Measurements from ENCODE around the gene ADAMTS15. TPM values are rescaled to one million over a fixed set of nuclear protein-coding genes. Genes with fewer than 3 reads are reported as not detected.

Gene ADAMTS15
- total and polyA plus RNA-seq, 2 of the 4 experiments (the other 2 are of a cell fraction) = 3.0 to 5.0 TPM

DNA sequence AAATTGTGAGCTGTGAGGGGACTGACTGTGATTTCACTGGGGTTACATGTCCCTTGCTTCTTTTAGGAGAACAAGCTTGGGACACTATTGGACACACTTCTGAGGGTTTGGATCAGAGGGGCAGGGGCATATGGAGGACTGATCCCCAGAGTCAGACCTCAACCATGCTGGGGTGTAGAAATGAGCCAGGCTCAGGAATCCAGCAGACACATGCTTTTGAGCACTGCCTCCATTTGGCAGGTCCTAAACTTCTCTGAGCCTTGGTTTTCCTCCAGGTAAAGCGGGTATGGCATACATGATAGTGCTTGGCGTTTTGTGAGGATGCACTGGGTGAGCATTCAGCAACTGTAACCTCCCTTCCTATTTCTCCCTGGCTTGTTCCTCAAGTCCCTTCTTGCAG, 74.7 kb downstream of the ADAMTS15 start:
- Histone ChIP-seq H2AFZ (replicated peaks; ENCODE audit: low read length, poor library complexity) (peak overlapping the region; percentile 72), H3K9me1 (ENCODE audit: insufficient read depth, low read length) (peaks cover 16% of the 10 kb centered on the region), H3K18ac (ENCODE audit: low read depth, low read length) (peak overlapping the region; percentile 46), H3K27ac (ENCODE audit: insufficient read depth, low read length) (peak overlapping the region; percentile 95), H4K5ac (ENCODE audit: low read depth, low read length) (peak overlapping the region; percentile 76), H4K91ac (ENCODE audit: insufficient read depth, low read depth, low read length) (peak overlapping the region; percentile 87), H3K36me3 (ENCODE audit: control insufficient read depth, insufficient read depth, low read length) (no peaks in the 10 kb centered on the region), H3K27me3 (ENCODE audit: control insufficient read depth, insufficient read depth, low read length) (no peaks in the 10 kb centered on the region), H3K4me3 (ENCODE audit: insufficient read depth, low read depth, low read length) (no peak overlapping the region), H2BK120ac (ENCODE audit: low read depth, low read length) (peak overlapping the region; percentile 95), H2AK9ac (replicated peaks; ENCODE audit: low read depth, low read length, poor library complexity) (peak overlapping the region; percentile 91), H3K56ac (ENCODE audit: extremely low read depth, insufficient read depth, low read length) (peak overlapping the region; percentile 68; the same call in 1 of the 2 replicates), H3K4me1 (ENCODE audit: control insufficient read depth, insufficient read depth, low read length) (peaks cover 26% of the 10 kb centered on the region), H2BK5ac (ENCODE audit: low read depth, low read length, poor library complexity, severe bottlenecking) (peak overlapping the region; percentile 84), H4K20me1 (ENCODE audit: insufficient read depth, low read length) (no peaks in the 10 kb centered on the region; the same call in 1 of the 2 replicates), H3K14ac (replicated peaks; ENCODE audit: low read depth, low read length) (peak overlapping the region; percentile 91), H3K4ac (ENCODE audit: low read depth, low read length) (peak overlapping the region; percentile 86), H2BK15ac (ENCODE audit: low read depth, low read length) (peak overlapping the region; percentile 93; the same call in 2 of the 3 replicates), H2AK5ac (ENCODE audit: low read depth, low read length) (peak overlapping the region; percentile 95), H3K9ac (ENCODE audit: low read depth, low read length) (peak overlapping the region; percentile 56), H3K79me1 (ENCODE audit: low read depth in 1 of 2, low read length in 2 of 2) (no peaks in the 10 kb centered on the region), H4K8ac (ENCODE audit: low read depth in 2 of 2, low read length in 2 of 2) (peak overlapping the region; percentile 71 to 85), H2BK20ac (ENCODE audit: low read depth, low read length) (peak overlapping the region; percentile 83), H3K23ac (ENCODE audit: low read depth, low read length) (peak overlapping the region; percentile 92), H3K9me3 (ENCODE audit: control insufficient read depth, insufficient read depth, low read length) (no peaks in the 10 kb centered on the region), H3K4me2 (ENCODE audit: low read depth, low read length) (peak overlapping the region; percentile 13)
- dilution Hi-C loops (cut with HindIII; ENCODE audit: low sequenced_read_pairs, unreplicated experiment) = no loop called here
- DNase-seq = no peak
- 100% methylated on average over 1 of the region's 2 CpGs; no CpG with 5 or more reads in 1 of the 2 experiments for WGBS, 2 experiments (ENCODE audit: extremely low coverage in 2 of 2, insufficient read length in 1 of 2)
- ChIA-PET POLR2A (ENCODE audit: unreplicated experiment) (no interaction called here), CTCF (interaction anchor here (0.6 to 3.7 kb wide), 2 partner anchors 8 to 13 kb away, joined by 6 to 11 read pairs; no protein-coding TSS in a partner anchor)
- ATAC-seq (ENCODE audit: low read depth) = no peak
- intact Hi-C loops (cut with micrococcal nuclease) = loop anchor here (1.0 to 5.0 kb wide), 3 partner anchors 44 to 304 kb away; no protein-coding TSS in a partner anchor
- BruUV-seq (replicated peaks) = no TSS peak
- TF ChIP-seq BHLHE40 (IDR thresholded peaks at IDR 0.05; ENCODE audit: low read depth, low read length) = no peak
- TF ChIP-seq FOS (IDR thresholded peaks at IDR 0.05; ENCODE audit: low read depth, low read length) = no peak
- TF ChIP-seq ELK1 (IDR thresholded peaks at IDR 0.05; ENCODE audit: borderline replicate concordance, low read depth, low read length) = no peak
- TF ChIP-seq MAZ (IDR thresholded peaks at IDR 0.05; ENCODE audit: borderline replicate concordance, low read depth, low read length) = no peak
- no peak for TF ChIP-seq CHD1 (IDR thresholded peaks at IDR 0.05; ENCODE audit: low read depth, low read length)
- TF ChIP-seq MAFK (IDR thresholded peaks at IDR 0.05; ENCODE audit: low read depth, low read length) = no peak
- TF ChIP-seq, protein P1, sequence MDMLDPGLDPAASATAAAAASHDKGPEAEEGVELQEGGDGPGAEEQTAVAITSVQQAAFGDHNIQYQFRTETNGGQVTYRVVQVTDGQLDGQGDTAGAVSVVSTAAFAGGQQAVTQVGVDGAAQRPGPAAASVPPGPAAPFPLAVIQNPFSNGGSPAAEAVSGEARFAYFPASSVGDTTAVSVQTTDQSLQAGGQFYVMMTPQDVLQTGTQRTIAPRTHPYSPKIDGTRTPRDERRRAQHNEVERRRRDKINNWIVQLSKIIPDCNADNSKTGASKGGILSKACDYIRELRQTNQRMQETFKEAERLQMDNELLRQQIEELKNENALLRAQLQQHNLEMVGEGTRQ (IDR thresholded peaks at IDR 0.05; ENCODE audit: low read depth, low read length) = no peak
- TF ChIP-seq NFE2L2 (IDR thresholded peaks at IDR 0.05; ENCODE audit: low read depth, low read length) = no peak
- TF ChIP-seq, protein P2, sequence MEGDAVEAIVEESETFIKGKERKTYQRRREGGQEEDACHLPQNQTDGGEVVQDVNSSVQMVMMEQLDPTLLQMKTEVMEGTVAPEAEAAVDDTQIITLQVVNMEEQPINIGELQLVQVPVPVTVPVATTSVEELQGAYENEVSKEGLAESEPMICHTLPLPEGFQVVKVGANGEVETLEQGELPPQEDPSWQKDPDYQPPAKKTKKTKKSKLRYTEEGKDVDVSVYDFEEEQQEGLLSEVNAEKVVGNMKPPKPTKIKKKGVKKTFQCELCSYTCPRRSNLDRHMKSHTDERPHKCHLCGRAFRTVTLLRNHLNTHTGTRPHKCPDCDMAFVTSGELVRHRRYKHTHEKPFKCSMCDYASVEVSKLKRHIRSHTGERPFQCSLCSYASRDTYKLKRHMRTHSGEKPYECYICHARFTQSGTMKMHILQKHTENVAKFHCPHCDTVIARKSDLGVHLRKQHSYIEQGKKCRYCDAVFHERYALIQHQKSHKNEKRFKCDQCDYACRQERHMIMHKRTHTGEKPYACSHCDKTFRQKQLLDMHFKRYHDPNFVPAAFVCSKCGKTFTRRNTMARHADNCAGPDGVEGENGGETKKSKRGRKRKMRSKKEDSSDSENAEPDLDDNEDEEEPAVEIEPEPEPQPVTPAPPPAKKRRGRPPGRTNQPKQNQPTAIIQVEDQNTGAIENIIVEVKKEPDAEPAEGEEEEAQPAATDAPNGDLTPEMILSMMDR (conservative IDR thresholded peaks at IDR 0.05; ENCODE audit: low read depth, low read length) = no peak
- TF ChIP-seq RFX5 (IDR thresholded peaks at IDR 0.05; ENCODE audit: low read depth, low read length) = no peak
- in situ Hi-C loops (cut with MboI; ENCODE audit: low sequenced_read_pairs) = no loop called here

Measured in IMR-90 (cell line).